RWPE1 (cell line): ENCODE results near the gene VASP.

Source experiments
- CTCF ChIA-PET: fragments of 350-600 bp; sonication (Branson Sonifier 250); formaldehyde crosslinking; extraction: SDS; loops from one replicate; lab custom pipeline; 2021; lab: Yijun Ruan, JAX
- POLR2A ChIA-PET: fragments of 400-600 bp; formaldehyde crosslinking; extraction: SDS; loops from one replicate; lab custom pipeline; 2020; ENCODE audit warnings: antibody characterized with exemption; ENCODE audit not compliant: low non-redundant PET; lab: Yijun Ruan, JAX
- DNase-seq: peaks from one replicate; pipeline ENCODE4 v3.0.0; 2012; ENCODE audit warnings: low spot score
- H3K27ac ChIP-seq: fragments of 450-650 bp; 2 replicates; pipeline ENCODE4 v1.5.1; 2017
- TF ChIP-seq, protein P1 (sequence below): fragments of 450-650 bp; conservative IDR thresholded peaks from 2 replicates; pipeline ENCODE4 v1.5.1; 2017; ENCODE audit warnings: low read depth, mild to moderate bottlenecking

VASP gene

DNA sequence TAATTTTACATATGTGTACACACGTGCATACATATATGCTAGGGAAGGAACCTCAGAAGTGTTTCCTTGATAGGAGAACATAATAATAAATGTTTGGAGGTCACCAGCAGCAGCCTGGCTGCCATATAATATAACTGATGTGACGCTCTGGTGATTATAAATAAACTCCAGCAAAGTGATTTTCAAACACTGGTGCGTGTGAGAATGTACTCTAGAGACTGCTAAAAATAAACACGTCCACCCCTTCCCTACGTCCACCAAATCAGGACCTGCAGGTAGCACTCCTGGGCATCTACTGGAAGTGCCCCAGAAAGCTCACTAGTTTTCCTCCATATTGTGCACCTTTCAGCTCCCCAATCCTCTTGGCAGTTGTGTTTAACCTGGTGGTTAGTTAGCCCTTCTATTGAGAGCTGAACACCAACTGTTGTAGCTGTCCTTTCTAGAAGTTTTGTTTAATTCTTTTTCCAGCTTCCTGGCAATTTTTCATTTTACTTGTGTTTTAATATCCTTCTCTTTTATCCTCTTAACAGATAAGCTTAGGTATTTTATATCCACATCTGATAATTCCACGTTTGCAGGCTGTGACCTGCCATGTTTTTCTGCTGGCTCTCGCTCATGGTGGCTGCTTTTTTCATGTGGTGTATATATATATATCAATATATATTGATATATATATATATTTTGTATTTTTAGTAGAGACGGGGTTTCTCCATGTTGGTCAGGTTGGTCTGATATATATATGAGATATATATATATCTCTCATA is 64.4 kb downstream of the VASP start:
- DNase-seq = no peak
- TF ChIP-seq, protein P1, sequence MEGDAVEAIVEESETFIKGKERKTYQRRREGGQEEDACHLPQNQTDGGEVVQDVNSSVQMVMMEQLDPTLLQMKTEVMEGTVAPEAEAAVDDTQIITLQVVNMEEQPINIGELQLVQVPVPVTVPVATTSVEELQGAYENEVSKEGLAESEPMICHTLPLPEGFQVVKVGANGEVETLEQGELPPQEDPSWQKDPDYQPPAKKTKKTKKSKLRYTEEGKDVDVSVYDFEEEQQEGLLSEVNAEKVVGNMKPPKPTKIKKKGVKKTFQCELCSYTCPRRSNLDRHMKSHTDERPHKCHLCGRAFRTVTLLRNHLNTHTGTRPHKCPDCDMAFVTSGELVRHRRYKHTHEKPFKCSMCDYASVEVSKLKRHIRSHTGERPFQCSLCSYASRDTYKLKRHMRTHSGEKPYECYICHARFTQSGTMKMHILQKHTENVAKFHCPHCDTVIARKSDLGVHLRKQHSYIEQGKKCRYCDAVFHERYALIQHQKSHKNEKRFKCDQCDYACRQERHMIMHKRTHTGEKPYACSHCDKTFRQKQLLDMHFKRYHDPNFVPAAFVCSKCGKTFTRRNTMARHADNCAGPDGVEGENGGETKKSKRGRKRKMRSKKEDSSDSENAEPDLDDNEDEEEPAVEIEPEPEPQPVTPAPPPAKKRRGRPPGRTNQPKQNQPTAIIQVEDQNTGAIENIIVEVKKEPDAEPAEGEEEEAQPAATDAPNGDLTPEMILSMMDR = no peak
- CTCF ChIA-PET = no interaction called here
- POLR2A ChIA-PET = no interaction called here
- H3K27ac ChIP-seq = 0 out of 2 replicates have a peak overlapping the region, but pooled peaks have one; percentile 22

DNA sequence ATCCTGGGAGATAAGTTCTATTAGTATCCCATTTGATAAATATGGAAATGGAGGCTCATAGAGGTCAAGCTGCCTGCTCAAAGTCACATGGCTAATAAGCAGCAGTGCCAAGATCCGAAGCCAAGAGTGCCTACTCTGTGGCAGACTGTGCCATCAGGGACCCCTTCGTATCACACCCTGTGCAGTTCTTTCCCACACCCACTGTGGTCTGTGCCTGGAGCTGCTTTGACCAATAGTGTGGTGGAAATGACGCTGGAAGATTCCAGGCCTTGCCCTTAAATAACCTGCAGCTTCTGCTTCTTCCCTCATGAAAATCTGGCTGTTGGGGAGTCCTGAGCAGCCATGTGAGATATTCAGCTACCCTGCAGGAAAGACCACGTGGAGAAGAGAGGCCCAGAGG is 67.2 kb downstream of the VASP start:
- POLR2A ChIA-PET = no interaction called here
- peak overlapping the region; percentile 93 for H3K27ac ChIP-seq
- TF ChIP-seq, protein P1 = no peak
- no peak for DNase-seq
- CTCF ChIA-PET = interaction anchor here (1.1 kb wide), 1 partner anchor 69 kb away, joined by 4 read pairs; no protein-coding TSS in a partner anchor

DNA sequence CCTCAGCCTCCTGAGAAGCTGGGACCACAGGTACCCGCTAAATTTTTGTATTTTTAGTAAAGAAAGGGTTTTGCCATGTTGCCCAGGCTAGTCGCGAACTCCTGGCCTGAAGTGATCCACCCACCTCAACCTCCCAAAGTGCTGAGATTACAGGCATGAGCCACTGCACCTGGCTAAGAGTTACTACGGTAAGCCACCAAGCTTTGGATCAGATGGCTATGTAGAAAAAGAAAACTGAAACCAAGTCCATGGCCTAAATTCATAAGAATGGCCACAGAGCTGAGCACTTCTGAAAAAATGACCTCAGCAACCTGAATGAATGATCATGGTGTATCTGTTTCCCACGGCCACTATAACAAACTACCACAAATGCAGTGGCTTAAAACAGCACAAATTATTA is 67.9 kb downstream of the VASP start:
- TF ChIP-seq, protein P1 = no peak
- POLR2A ChIA-PET = no interaction called here
- H3K27ac ChIP-seq = peak overlapping the region; percentile 93
- DNase-seq = no peak
- CTCF ChIA-PET = interaction anchor here (0.8 to 1.1 kb wide), 2 partner anchors 68 to 107 kb away, joined by 4 to 8 read pairs; no protein-coding TSS in a partner anchor
